Keratinocyte (primary cell): ENCODE measurements around the gene DPM2.

ENCODE experiments used
- CTCF ChIP-seq, 3 experiments: IDR thresholded peaks in 1 of 3; conservative IDR thresholded peaks in 1 of 3; optimal IDR thresholded peaks in 1 of 3; 2 replicates in 2 of 3; 3 replicates in 1 of 3; pipeline versions ENCODE3 to v1.5.1; 2011; ENCODE audit warnings: low read length in 3 of 3, mild to moderate bottlenecking in 3 of 3, moderate library complexity in 2 of 3, control low read depth in 1 of 3, inconsistent platforms in 1 of 3; ENCODE audit not compliant: insufficient read depth in 2 of 3; ENCODE audit errors: extremely low read depth in 1 of 3
- EZH2 ChIP-seq: IDR thresholded peaks from one replicate; pipeline ENCODE4 v1.6.1; 2012; ENCODE audit warnings: inconsistent platforms, mild to moderate bottlenecking, low read length, moderate library complexity

GRCh38 chr9:127940593-127940992 is 2.9 kb upstream of the DPM2 start:
- TF ChIP-seq CTCF (optimal IDR thresholded peaks at IDR 0.05 in 1 of 3, IDR thresholded peaks at IDR 0.05 in 1 of 3, conservative IDR thresholded peaks at IDR 0.05 in 1 of 3; ENCODE audit: extremely low read depth in 1 of 3, insufficient read depth in 2 of 3, low read length in 3 of 3) (no peak), EZH2 (no peak)
